HepG2 (cell line): ENCODE measurements around the gene ECM1. TPM values are rescaled to one million over a fixed set of nuclear protein-coding genes. Genes with fewer than 3 reads are reported as not detected.

Experiments used
- FIP1L1 ChIP-seq: fragments of 200-400 bp; formaldehyde crosslinking; IDR thresholded peaks from 2 replicates; pipeline ENCODE4 v1.6.1; 2018; ENCODE audit warnings: low read depth, mild to moderate bottlenecking, low read length, moderate library complexity, borderline replicate concordance; ENCODE audit not compliant: insufficient read depth
- GATAD2A ChIP-seq: IDR thresholded peaks from 2 replicates; pipeline ENCODE4 v1.6.1; 2016
- KDM1A ChIP-seq: IDR thresholded peaks from 2 replicates; pipeline ENCODE4 v1.6.1; 2016; ENCODE audit warnings: missing compliant biosample characterization
- KLF11 ChIP-seq: IDR thresholded peaks from 2 replicates; pipeline ENCODE4 v1.6.1; 2016; ENCODE audit warnings: missing compliant biosample characterization
- NR2F6 ChIP-seq, 2 experiments: IDR thresholded peaks; 2 replicates each; pipeline ENCODE4 v1.6.1; 2016; ENCODE audit warnings: antibody characterized with exemption in 1 of 2, mild to moderate bottlenecking in 1 of 2
- RAD21 ChIP-seq: fragments of 450-650 bp; formaldehyde crosslinking; IDR thresholded peaks from 2 replicates; pipeline ENCODE4 v1.5.0; 2020; ENCODE audit warnings: mild to moderate bottlenecking
- SP5 ChIP-seq: IDR thresholded peaks from 2 replicates; pipeline ENCODE4 v1.6.1; 2016; ENCODE audit warnings: low read depth, borderline replicate concordance
- TCF7 ChIP-seq: sonication (generic); IDR thresholded peaks from 2 replicates; pipeline ENCODE4 v1.6.1; 2016; ENCODE audit warnings: antibody characterized with exemption, low read depth
- ZNF367 ChIP-seq: sonication (generic); formaldehyde crosslinking; IDR thresholded peaks from 2 replicates; pipeline ENCODE4 v1.4.0; 2020; ENCODE audit warnings: missing genetic modification reagents, borderline replicate concordance
- ZNF562 ChIP-seq: sonication (generic); formaldehyde crosslinking; IDR thresholded peaks from 2 replicates; pipeline ENCODE4 v1.8.0; 2022; ENCODE audit warnings: missing genetic modification reagents, borderline replicate concordance
- ZNF850 ChIP-seq: sonication (generic); formaldehyde crosslinking; conservative IDR thresholded peaks from 2 replicates; pipeline ENCODE4 v1.9.0; 2021; ENCODE audit warnings: mild to moderate bottlenecking, missing genetic modification reagents
- polyA plus RNA-seq, 8 experiments: library from polyadenylated mRNA; depleted of rRNA in 3 of 8; stranded (reverse) in 7 of 8; unstranded in 1 of 8; fragments of >200 nt; fragmentation: Illumina TruSeq in 4 of 8; extraction: Trizol in 4 of 8; gene quantifications; 2 replicates each; pipeline versions ENCODE4 v1.2.1 to v1.2.3, GENCODE V29; 2011 to 2016; ENCODE audit warnings: low read depth in 4 of 8, missing spikeins in 1 of 8, mixed read lengths in 1 of 8; ENCODE audit not compliant: insufficient read depth in 1 of 8
- total RNA-seq, 5 experiments: library from RNA; depleted of rRNA; stranded (reverse); fragments of >200 nt; fragmentation: Illumina TruSeq; extraction: Trizol; gene quantifications; 2 replicates each; pipeline ENCODE4 v1.2.3, GENCODE V29; 2016; ENCODE audit warnings: low read depth in 1 of 5
- TF ChIP-seq, protein P1 (sequence below): sonication (generic); formaldehyde crosslinking; IDR thresholded peaks from 2 replicates; pipeline ENCODE4 v1.4.0; 2020; ENCODE audit warnings: missing genetic modification reagents, borderline replicate concordance
- TF ChIP-seq, protein P2 (sequence below): IDR thresholded peaks from 2 replicates; pipeline ENCODE4 v1.6.1; 2016
- TF ChIP-seq, protein P3 (sequence below): sonication (generic); formaldehyde crosslinking; IDR thresholded peaks from 2 replicates; pipeline ENCODE4 v1.4.0; 2020; ENCODE audit warnings: mild to moderate bottlenecking, missing genetic modification reagents, borderline replicate concordance
- TF ChIP-seq, protein P4 (sequence below): sonication (generic); formaldehyde crosslinking; IDR thresholded peaks from 2 replicates; pipeline ENCODE4 v1.4.0; 2020; ENCODE audit warnings: missing genetic modification reagents

Gene ECM1
- total and polyA plus RNA-seq, 2 of the 13 experiments (the other 11 are each of a cell fraction or from before 2014, with no cell fraction given), result 0.42 to 1.0 TPM

DNA sequence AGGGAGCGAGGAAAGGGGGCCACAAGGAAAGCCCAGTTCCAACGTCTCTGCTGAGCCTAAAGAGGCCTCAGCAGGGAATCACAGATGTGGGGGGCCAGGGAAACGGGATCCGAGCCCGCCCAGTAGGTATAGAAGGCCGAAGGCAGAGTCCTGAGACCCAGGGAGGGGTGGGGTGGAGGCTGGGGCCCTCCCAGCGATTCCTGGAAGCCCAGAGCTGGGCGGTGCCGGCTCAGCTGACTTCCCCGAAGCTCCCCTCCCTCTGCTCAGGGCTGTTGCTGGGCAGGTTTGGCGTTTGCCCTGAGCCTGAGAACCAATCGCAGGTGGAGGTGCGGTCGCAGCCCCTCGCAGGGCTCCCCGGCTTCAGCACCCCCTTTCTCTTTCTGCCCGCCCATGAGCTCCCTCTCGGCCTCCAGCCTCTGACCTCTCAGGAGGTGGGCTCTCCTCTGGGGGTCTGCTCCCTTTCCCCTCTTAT, 54.1 kb downstream of the ECM1 start (continued):
- TF ChIP-seq, protein P1, sequence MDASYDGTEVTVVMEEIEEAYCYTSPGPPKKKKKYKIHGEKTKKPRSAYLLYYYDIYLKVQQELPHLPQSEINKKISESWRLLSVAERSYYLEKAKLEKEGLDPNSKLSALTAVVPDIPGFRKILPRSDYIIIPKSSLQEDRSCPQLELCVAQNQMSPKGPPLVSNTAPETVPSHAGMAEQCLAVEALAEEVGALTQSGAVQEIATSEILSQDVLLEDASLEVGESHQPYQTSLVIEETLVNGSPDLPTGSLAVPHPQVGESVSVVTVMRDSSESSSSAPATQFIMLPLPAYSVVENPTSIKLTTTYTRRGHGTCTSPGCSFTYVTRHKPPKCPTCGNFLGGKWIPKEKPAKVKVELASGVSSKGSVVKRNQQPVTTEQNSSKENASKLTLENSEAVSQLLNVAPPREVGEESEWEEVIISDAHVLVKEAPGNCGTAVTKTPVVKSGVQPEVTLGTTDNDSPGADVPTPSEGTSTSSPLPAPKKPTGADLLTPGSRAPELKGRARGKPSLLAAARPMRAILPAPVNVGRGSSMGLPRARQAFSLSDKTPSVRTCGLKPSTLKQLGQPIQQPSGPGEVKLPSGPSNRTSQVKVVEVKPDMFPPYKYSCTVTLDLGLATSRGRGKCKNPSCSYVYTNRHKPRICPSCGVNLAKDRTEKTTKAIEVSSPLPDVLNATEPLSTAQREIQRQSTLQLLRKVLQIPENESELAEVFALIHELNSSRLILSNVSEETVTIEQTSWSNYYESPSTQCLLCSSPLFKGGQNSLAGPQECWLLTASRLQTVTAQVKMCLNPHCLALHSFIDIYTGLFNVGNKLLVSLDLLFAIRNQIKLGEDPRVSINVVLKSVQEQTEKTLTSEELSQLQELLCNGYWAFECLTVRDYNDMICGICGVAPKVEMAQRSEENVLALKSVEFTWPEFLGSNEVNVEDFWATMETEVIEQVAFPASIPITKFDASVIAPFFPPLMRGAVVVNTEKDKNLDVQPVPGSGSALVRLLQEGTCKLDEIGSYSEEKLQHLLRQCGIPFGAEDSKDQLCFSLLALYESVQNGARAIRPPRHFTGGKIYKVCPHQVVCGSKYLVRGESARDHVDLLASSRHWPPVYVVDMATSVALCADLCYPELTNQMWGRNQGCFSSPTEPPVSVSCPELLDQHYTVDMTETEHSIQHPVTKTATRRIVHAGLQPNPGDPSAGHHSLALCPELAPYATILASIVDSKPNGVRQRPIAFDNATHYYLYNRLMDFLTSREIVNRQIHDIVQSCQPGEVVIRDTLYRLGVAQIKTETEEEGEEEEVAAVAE (CRISPR knock-in tag), result 0 out of 2 replicates have a peak, but pooled peaks have one; percentile 44
- TF ChIP-seq GATAD2A (CRISPR knock-in tag) (peak; percentile 85), ZNF562 (no peak), SP5 (CRISPR knock-in tag) (peak; percentile 96), ZNF367 (CRISPR knock-in tag) (no peak), TCF7 (0 out of 2 replicates have a peak, but pooled peaks have one; percentile 20), KDM1A (CRISPR knock-in tag) (no peak), NR2F6 (IDR thresholded peaks at IDR 0.05) (peak; percentile 42; the same call in 1 of the 2 replicates), NR2F6 (CRISPR knock-in tag; IDR thresholded peaks at IDR 0.05) (peak; percentile 71; the same call in 1 of the 2 replicates), KLF11 (CRISPR knock-in tag) (peak; percentile 83), FIP1L1 (peak; percentile 85; the same call in 1 of the 2 replicates), ZNF850 (CRISPR knock-in tag) (peak; percentile 72; the same call in 1 of the 2 replicates), RAD21 (CRISPR knock-in tag) (0 out of 2 replicates have a peak, but pooled peaks have one; percentile 4)
- TF ChIP-seq, protein P2, sequence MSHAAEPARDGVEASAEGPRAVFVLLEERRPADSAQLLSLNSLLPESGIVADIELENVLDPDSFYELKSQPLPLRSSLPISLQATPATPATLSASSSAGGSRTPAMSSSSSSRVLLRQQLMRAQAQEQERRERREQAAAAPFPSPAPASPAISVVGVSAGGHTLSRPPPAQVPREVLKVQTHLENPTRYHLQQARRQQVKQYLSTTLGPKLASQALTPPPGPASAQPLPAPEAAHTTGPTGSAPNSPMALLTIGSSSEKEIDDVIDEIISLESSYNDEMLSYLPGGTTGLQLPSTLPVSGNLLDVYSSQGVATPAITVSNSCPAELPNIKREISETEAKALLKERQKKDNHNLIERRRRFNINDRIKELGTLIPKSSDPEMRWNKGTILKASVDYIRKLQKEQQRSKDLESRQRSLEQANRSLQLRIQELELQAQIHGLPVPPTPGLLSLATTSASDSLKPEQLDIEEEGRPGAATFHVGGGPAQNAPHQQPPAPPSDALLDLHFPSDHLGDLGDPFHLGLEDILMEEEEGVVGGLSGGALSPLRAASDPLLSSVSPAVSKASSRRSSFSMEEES (CRISPR knock-in tag), result peak; percentile 98
- TF ChIP-seq, protein P3, sequence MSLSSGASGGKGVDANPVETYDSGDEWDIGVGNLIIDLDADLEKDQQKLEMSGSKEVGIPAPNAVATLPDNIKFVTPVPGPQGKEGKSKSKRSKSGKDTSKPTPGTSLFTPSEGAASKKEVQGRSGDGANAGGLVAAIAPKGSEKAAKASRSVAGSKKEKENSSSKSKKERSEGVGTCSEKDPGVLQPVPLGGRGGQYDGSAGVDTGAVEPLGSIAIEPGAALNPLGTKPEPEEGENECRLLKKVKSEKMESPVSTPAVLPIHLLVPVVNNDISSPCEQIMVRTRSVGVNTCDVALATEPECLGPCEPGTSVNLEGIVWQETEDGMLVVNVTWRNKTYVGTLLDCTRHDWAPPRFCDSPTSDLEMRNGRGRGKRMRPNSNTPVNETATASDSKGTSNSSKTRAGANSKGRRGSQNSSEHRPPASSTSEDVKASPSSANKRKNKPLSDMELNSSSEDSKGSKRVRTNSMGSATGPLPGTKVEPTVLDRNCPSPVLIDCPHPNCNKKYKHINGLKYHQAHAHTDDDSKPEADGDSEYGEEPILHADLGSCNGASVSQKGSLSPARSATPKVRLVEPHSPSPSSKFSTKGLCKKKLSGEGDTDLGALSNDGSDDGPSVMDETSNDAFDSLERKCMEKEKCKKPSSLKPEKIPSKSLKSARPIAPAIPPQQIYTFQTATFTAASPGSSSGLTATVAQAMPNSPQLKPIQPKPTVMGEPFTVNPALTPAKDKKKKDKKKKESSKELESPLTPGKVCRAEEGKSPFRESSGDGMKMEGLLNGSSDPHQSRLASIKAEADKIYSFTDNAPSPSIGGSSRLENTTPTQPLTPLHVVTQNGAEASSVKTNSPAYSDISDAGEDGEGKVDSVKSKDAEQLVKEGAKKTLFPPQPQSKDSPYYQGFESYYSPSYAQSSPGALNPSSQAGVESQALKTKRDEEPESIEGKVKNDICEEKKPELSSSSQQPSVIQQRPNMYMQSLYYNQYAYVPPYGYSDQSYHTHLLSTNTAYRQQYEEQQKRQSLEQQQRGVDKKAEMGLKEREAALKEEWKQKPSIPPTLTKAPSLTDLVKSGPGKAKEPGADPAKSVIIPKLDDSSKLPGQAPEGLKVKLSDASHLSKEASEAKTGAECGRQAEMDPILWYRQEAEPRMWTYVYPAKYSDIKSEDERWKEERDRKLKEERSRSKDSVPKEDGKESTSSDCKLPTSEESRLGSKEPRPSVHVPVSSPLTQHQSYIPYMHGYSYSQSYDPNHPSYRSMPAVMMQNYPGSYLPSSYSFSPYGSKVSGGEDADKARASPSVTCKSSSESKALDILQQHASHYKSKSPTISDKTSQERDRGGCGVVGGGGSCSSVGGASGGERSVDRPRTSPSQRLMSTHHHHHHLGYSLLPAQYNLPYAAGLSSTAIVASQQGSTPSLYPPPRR, result no peak; the same call in 1 of the 2 replicates
- TF ChIP-seq, protein P4, sequence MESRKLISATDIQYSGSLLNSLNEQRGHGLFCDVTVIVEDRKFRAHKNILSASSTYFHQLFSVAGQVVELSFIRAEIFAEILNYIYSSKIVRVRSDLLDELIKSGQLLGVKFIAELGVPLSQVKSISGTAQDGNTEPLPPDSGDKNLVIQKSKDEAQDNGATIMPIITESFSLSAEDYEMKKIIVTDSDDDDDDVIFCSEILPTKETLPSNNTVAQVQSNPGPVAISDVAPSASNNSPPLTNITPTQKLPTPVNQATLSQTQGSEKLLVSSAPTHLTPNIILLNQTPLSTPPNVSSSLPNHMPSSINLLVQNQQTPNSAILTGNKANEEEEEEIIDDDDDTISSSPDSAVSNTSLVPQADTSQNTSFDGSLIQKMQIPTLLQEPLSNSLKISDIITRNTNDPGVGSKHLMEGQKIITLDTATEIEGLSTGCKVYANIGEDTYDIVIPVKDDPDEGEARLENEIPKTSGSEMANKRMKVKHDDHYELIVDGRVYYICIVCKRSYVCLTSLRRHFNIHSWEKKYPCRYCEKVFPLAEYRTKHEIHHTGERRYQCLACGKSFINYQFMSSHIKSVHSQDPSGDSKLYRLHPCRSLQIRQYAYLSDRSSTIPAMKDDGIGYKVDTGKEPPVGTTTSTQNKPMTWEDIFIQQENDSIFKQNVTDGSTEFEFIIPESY (CRISPR knock-in tag), result 0 out of 2 replicates have a peak, but pooled peaks have one; percentile 23
